DOHH2 (cell line): ENCODE data around the gene CDKL5.

Experiments used
- H3F3A ChIP-seq: fragments of 200-600 bp; sonication (generic), shearing (Covaris generic); 2 replicates; pipeline ENCODE4 v1.6.0; 2016; ENCODE audit warnings: antibody characterized with exemption, mild to moderate bottlenecking; ENCODE audit not compliant: control insufficient read depth, insufficient read depth
- H3K27ac ChIP-seq: fragments of 200-600 bp; sonication (generic); 2 replicates; pipeline ENCODE4 v1.5.1; 2014; ENCODE audit warnings: low read depth, mild to moderate bottlenecking, low read length, moderate library complexity
- H3K27me3 ChIP-seq: fragments of 200-600 bp; sonication (generic); 2 replicates; pipeline ENCODE4 v1.6.1; 2014; ENCODE audit warnings: mild to moderate bottlenecking, low read length, mixed read lengths; ENCODE audit not compliant: control insufficient read depth
- H3K36me3 ChIP-seq: fragments of 200-600 bp; sonication (generic); 2 replicates; pipeline ENCODE4 v1.6.1; 2014; ENCODE audit warnings: mild to moderate bottlenecking, low read length, moderate library complexity, mixed read lengths; ENCODE audit not compliant: control insufficient read depth
- H3K4me1 ChIP-seq: fragments of 200-600 bp; sonication (generic); 2 replicates; pipeline ENCODE4 v1.6.1; 2014; ENCODE audit warnings: mild to moderate bottlenecking, low read length, mixed read lengths; ENCODE audit not compliant: control insufficient read depth
- H3K4me2 ChIP-seq: fragments of 200-600 bp; sonication (generic); 2 replicates; pipeline ENCODE4 v1.6.0; 2014; ENCODE audit warnings: mild to moderate bottlenecking, low read length, moderate library complexity
- H3K4me3 ChIP-seq: fragments of 200-600 bp; sonication (generic); 2 replicates; pipeline ENCODE4 v1.5.1; 2014; ENCODE audit warnings: mild to moderate bottlenecking, low read length, mixed read lengths
- H3K79me2 ChIP-seq: fragments of 200-600 bp; sonication (generic); 2 replicates; pipeline ENCODE4 v1.6.1; 2014; ENCODE audit warnings: mild to moderate bottlenecking, low read length, mixed read lengths; ENCODE audit not compliant: control insufficient read depth
- H3K9me2 ChIP-seq: fragments of 200-600 bp; sonication (generic); replicated peaks from 2 replicates; pipeline ENCODE4 v1.6.1; 2014; ENCODE audit warnings: mild to moderate bottlenecking, low read length, mixed read lengths; ENCODE audit not compliant: control insufficient read depth
- H3K9me3 ChIP-seq: fragments of 200-600 bp; sonication (generic); 2 replicates; pipeline ENCODE4 v1.6.1; 2014; ENCODE audit warnings: antibody characterized with exemption, low read length, mixed read lengths; ENCODE audit not compliant: control insufficient read depth, insufficient read depth
- H4K20me1 ChIP-seq: fragments of 200-600 bp; sonication (generic); 2 replicates; pipeline ENCODE4 v1.6.0; 2014; ENCODE audit warnings: low read depth, mild to moderate bottlenecking, antibody characterized with exemption, low read length, moderate library complexity; ENCODE audit not compliant: control insufficient read depth, insufficient read depth
- EZH2phosphoT487 ChIP-seq: fragments of 200-600 bp; sonication (generic); IDR thresholded peaks from 2 replicates; pipeline ENCODE4 v1.6.1; 2017; ENCODE audit warnings: borderline replicate concordance, mild to moderate bottlenecking, antibody characterized with exemption, low read length, moderate library complexity, mixed read lengths
- TF ChIP-seq, protein P1 (sequence below): fragments of 200-600 bp; sonication (generic); IDR thresholded peaks from one replicate; pipeline ENCODE4 v1.5.1; 2014; ENCODE audit warnings: antibody characterized with exemption, mild to moderate bottlenecking, low read depth, low read length; ENCODE audit not compliant: poor library complexity, severe bottlenecking

CDKL5 gene

GRCh38 chrX:18698737-18699650 lies 273.6 kb downstream of the CDKL5 start:
- TF ChIP-seq, protein P1, sequence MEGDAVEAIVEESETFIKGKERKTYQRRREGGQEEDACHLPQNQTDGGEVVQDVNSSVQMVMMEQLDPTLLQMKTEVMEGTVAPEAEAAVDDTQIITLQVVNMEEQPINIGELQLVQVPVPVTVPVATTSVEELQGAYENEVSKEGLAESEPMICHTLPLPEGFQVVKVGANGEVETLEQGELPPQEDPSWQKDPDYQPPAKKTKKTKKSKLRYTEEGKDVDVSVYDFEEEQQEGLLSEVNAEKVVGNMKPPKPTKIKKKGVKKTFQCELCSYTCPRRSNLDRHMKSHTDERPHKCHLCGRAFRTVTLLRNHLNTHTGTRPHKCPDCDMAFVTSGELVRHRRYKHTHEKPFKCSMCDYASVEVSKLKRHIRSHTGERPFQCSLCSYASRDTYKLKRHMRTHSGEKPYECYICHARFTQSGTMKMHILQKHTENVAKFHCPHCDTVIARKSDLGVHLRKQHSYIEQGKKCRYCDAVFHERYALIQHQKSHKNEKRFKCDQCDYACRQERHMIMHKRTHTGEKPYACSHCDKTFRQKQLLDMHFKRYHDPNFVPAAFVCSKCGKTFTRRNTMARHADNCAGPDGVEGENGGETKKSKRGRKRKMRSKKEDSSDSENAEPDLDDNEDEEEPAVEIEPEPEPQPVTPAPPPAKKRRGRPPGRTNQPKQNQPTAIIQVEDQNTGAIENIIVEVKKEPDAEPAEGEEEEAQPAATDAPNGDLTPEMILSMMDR: no peak
- no peak for TF ChIP-seq EZH2phosphoT487
- Histone ChIP-seq H3K27ac (no peak overlapping the region), H4K20me1 (no peaks in the 10 kb centered on the region), H3K27me3 (no peaks in the 10 kb centered on the region), H3K4me3 (no peak overlapping the region), H3K4me1 (no peaks in the 10 kb centered on the region), H3K4me2 (no peak overlapping the region), H3K79me2 (no peaks in the 10 kb centered on the region), H3K9me3 (no peaks in the 10 kb centered on the region), H3F3A (no peaks in the 10 kb centered on the region), H3K9me2 (no peaks in the 10 kb centered on the region), H3K36me3 (no peaks in the 10 kb centered on the region)

GRCh38 chrX:18701621-18702361 lies 276.4 kb downstream of the CDKL5 start:
- Histone ChIP-seq H3F3A (no peaks in the 10 kb centered on the region), H3K4me3 (no peak overlapping the region), H3K4me1 (no peaks in the 10 kb centered on the region), H3K27ac (no peak overlapping the region), H3K9me2 (no peaks in the 10 kb centered on the region), H3K4me2 (no peak overlapping the region), H3K27me3 (no peaks in the 10 kb centered on the region), H3K9me3 (no peaks in the 10 kb centered on the region), H3K79me2 (no peaks in the 10 kb centered on the region), H3K36me3 (no peaks in the 10 kb centered on the region), H4K20me1 (no peaks in the 10 kb centered on the region)
- TF ChIP-seq, protein P1: no peak
- TF ChIP-seq EZH2phosphoT487: no peak

- Histone ChIP-seq H3K36me3 (no peaks in the 10 kb centered on the region), H3K27me3 (no peaks in the 10 kb centered on the region), H3K79me2 (no peaks in the 10 kb centered on the region), H3K27ac (no peak overlapping the region), H3K9me2 (no peaks in the 10 kb centered on the region), H3F3A (no peaks in the 10 kb centered on the region), H3K4me3 (no peak overlapping the region), H3K4me2 (no peak overlapping the region), H3K9me3 (no peaks in the 10 kb centered on the region), H4K20me1 (no peaks in the 10 kb centered on the region), H3K4me1 (no peaks in the 10 kb centered on the region)
- TF ChIP-seq, protein P1: no peak
- no peak for TF ChIP-seq EZH2phosphoT487
Measured at GRCh38 chrX:18702362-18703195, 277.2 kb downstream of the CDKL5 start.
